ENCODE measurements around the gene ZYX. TPM values are rescaled to one million over a fixed set of nuclear protein-coding genes. Genes with fewer than 3 reads are reported as not detected.

Gene ZYX
- total RNA-seq, 4 donors from 2014 or later = 46.3 to 73.0 (median 59.3) TPM

DNA sequence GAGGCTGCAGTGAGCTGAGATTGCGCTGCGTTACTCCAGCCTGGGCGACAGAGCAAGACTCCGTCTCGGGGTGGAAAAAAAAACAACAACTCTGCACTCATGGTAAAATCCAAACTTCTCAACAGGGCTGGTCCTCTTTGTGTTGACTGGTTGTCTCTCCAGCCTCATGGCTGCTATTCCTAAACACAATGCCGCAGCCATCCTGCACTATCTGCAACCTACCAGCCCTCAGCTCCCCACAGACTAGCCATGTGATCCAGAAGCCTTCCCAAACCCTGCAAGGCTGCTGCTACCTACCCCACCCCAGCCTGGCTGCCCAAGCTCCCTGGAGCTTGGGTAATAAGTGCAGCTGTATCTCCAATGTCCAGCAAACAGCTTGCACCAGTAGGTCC, 11.7 kb downstream of the ZYX start:
- no peak overlapping the region for H3K4me3 ChIP-seq
- H3K4me1 ChIP-seq = peaks cover 40% of the 10 kb centered on the region
- DNase-seq (ENCODE audit: low spot score in 2 of 2) = no peak
- H3K36me3 ChIP-seq = peaks cover 62% of the 10 kb centered on the region
- 96% methylated on average over 6 of the region's 6 CpGs for WGBS
- no peak for TF ChIP-seq POLR2A (IDR thresholded peaks at IDR 0.05)
- H3K9me3 ChIP-seq = no peaks in the 10 kb centered on the region
- no peaks in the 10 kb centered on the region for H3K27me3 ChIP-seq
- no peak overlapping the region for H3K27ac ChIP-seq

DNA sequence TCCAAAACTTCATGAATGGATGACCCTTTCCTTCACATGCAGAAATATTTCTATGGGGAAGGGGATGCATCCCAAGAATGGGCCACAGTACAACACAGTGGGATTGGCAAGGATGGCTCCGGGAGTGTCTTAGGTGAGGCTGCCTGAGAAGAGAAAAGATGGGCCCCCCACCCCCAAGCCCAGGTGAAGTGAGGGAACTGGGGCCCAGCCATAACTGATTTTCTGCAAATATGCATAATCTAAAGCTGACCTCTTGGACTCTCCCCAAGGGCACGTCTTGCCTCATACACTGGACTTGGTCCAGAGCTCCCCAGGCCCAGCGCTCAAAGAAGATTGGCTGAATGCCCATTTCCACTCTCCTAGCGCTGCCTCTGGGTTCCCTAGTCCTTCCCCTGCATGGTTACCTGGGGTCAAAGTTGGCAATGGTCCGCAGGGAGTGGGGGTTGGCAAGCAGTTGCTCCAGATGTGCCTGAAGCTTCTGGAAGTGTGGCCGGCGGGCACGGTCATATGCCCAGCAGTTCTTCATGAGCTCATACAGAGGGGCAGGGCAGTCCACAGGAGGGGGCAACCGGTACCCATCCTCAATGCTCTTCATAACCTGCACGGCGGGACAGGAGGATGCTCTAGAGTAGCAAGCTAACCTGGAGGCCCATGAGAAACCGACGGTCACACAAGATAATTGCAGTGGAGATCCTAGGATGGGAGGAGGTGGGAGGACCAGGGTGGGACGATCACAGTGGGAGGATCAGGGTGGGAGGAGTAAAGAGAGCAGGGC, 12.3 kb downstream of the ZYX start:
- Histone ChIP-seq H3K4me3 (no peak overlapping the region), H3K36me3 (peaks cover 62% of the 10 kb centered on the region), H3K27ac (no peak overlapping the region), H3K9me3 (no peaks in the 10 kb centered on the region), H3K27me3 (no peaks in the 10 kb centered on the region), H3K4me1 (peaks cover 36% of the 10 kb centered on the region)
- WGBS = 83% methylated on average over 14 of the region's 14 CpGs
- no peak for DNase-seq (ENCODE audit: low spot score in 2 of 2)
- TF ChIP-seq POLR2AphosphoS5 (IDR thresholded peaks at IDR 0.05) = no peak
- no peak for TF ChIP-seq POLR2A (IDR thresholded peaks at IDR 0.05)
- no peak for TF ChIP-seq EP300 (IDR thresholded peaks at IDR 0.05)
- TF ChIP-seq, protein P1, sequence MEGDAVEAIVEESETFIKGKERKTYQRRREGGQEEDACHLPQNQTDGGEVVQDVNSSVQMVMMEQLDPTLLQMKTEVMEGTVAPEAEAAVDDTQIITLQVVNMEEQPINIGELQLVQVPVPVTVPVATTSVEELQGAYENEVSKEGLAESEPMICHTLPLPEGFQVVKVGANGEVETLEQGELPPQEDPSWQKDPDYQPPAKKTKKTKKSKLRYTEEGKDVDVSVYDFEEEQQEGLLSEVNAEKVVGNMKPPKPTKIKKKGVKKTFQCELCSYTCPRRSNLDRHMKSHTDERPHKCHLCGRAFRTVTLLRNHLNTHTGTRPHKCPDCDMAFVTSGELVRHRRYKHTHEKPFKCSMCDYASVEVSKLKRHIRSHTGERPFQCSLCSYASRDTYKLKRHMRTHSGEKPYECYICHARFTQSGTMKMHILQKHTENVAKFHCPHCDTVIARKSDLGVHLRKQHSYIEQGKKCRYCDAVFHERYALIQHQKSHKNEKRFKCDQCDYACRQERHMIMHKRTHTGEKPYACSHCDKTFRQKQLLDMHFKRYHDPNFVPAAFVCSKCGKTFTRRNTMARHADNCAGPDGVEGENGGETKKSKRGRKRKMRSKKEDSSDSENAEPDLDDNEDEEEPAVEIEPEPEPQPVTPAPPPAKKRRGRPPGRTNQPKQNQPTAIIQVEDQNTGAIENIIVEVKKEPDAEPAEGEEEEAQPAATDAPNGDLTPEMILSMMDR (IDR thresholded peaks at IDR 0.05) = no peak

DNA sequence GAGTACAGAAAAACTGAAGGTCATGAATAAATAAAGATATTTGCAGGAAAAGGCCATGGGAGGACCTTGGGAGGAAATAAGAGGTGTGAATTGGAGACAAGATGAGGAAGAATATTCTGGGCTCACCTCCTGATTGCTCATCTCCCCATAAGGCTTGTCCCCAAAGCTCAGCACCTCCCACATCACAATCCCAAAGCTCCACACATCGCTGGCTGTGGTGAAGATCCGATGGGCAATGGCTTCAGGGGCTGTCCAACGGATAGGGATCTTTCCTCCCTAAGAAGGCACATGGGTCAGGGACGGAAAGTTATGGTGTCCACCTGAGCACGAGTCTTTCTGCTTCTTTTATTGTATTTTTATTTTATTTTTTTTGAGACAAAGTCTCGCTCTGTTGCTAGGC, 12.9 kb downstream of the ZYX start:
- no peak for TF ChIP-seq EP300 (IDR thresholded peaks at IDR 0.05)
- Histone ChIP-seq H3K4me3 (no peak overlapping the region), H3K9me3 (no peaks in the 10 kb centered on the region), H3K4me1 (peaks cover 35% of the 10 kb centered on the region), H3K27ac (no peak overlapping the region), H3K27me3 (no peaks in the 10 kb centered on the region), H3K36me3 (peaks cover 62% of the 10 kb centered on the region)
- no peak for DNase-seq (ENCODE audit: low spot score in 2 of 2)
- 94% methylated on average over 6 of the region's 6 CpGs for WGBS

DNA sequence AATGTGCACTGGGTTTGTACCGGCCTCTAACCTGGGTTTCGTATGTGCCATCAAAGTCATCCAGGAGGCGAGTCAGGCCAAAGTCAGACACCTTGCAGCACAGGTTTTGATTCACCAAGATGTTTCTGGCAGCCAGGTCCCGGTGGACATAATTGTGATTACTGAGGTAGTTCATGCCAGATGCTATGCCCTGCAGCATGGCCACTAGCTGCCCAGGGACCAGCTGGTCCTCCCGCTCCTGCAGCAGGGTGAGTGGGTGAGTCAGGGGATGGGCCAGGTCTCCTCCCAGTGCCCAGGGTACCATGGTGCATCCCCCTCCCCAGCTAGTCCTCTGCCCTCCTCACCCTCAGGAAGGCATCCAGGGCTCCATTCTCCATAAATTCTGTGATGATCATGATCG, 13.6 kb downstream of the ZYX start:
- WGBS = 90% methylated on average over 5 of the region's 6 CpGs
- no peak for DNase-seq (ENCODE audit: low spot score in 2 of 2)
- Histone ChIP-seq H3K27me3 (no peaks in the 10 kb centered on the region), H3K27ac (no peak overlapping the region), H3K4me1 (peaks cover 33% of the 10 kb centered on the region), H3K4me3 (no peak overlapping the region), H3K9me3 (no peaks in the 10 kb centered on the region), H3K36me3 (peaks cover 62% of the 10 kb centered on the region)
- TF ChIP-seq POLR2A (IDR thresholded peaks at IDR 0.05) = no peak
- TF ChIP-seq EP300 (IDR thresholded peaks at IDR 0.05) = no peak
- TF ChIP-seq POLR2AphosphoS5 (IDR thresholded peaks at IDR 0.05) = no peak
- TF ChIP-seq, protein P1 (IDR thresholded peaks at IDR 0.05) = no peak

DNA sequence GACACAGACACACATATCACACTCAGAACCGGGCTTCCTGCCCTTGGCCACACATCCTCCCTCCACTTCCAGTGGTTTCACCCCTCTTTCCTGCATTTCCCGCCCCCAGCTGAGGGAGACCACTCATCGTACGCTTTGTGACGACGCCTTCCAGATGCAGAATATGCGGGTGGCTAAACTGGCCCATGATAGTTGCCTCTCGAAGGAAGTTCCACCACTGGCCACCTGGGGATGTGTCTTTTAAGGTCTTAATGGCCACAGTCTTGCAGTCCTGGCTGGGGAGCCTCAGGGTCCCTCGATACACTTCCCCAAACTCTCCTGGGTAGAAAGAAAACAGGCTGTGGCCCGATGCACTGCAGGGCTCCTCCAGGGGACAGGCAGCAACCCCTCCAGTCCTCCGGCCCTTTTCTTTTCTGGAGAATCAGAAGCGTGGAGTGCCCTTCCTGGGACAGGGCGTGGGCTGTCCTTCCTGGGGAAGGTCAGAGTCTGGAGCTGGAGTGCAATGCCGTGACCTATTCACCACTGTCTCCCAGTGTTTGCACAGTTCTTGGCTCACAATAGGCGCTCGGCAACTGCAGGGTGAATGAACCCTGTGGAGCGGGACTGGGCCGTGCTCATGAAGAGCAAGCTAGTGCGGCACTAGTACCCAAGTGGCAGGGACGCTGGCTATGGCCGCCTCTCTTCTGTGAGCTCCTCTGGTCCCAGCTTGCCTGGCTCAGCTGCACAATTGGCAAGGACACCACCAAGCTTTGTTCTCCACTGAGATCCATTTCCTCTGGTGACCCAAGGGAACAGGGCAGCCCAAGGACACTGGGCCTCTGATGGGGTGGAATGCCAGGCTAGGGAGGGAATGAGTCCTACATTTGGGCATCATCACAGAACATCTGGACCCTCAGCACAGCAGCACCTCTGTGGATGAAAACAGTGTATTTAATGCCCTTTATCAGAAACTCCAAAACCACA, 14.3 kb downstream of the ZYX start:
- Histone ChIP-seq H3K36me3 (peaks cover 56% of the 10 kb centered on the region), H3K27ac (no peak overlapping the region), H3K27me3 (no peaks in the 10 kb centered on the region), H3K4me3 (no peak overlapping the region), H3K4me1 (peaks cover 30% of the 10 kb centered on the region), H3K9me3 (no peaks in the 10 kb centered on the region)
- DNase-seq (ENCODE audit: low spot score in 2 of 2) = no peak
- WGBS = 67% methylated on average over 12 of the region's 21 CpGs
- TF ChIP-seq POLR2A (IDR thresholded peaks at IDR 0.05) (no peak), POLR2AphosphoS5 (IDR thresholded peaks at IDR 0.05) (no peak), EP300 (IDR thresholded peaks at IDR 0.05) (no peak)
- TF ChIP-seq, protein P1 (IDR thresholded peaks at IDR 0.05) = no peak

DNA sequence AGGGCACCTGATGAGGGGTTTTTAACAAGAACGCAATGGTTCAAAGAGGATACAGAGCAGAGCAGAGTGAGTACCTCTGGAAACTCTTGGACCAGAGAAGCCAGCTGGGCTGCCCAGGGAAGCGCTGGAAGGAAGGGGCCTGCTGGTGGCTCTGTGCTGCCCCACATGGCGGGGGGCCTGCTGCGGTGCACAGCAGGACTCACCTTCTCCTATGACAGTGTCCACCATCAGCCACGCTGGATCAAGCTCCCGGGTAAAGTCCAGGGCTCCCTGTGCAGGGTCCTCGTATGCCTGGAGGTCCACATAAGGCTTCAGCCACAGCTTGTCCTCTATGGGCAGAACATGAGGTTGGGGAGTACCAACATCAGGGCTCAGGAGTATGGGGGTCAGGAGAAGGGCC, 15.0 kb downstream of the ZYX start:
- peaks cover 49% of the 10 kb centered on the region for H3K36me3 ChIP-seq
- no peak overlapping the region for H3K27ac ChIP-seq
- TF ChIP-seq POLR2A (IDR thresholded peaks at IDR 0.05) (no peak), EP300 (IDR thresholded peaks at IDR 0.05) (no peak)
- TF ChIP-seq, protein P1 (IDR thresholded peaks at IDR 0.05) = no peak
- no peak overlapping the region for H3K4me3 ChIP-seq
- peaks cover 23% of the 10 kb centered on the region for H3K4me1 ChIP-seq
- WGBS = 80% methylated on average over 5 of the region's 7 CpGs
- no peaks in the 10 kb centered on the region for H3K9me3 ChIP-seq
- H3K27me3 ChIP-seq = no peaks in the 10 kb centered on the region
- no peak for DNase-seq (ENCODE audit: low spot score in 2 of 2)

All from suprapubic skin (tissue), 4 donors.